Glutamatergic neuron (in vitro differentiated cells): ENCODE results near the gene TMEM213. TPM values are rescaled to one million over a fixed set of nuclear protein-coding genes. Genes with fewer than 3 reads are reported as not detected.

Experiments used
- DNase-seq: peaks from one replicate; pipeline ENCODE4 v3.0.0; 2022
- H3K27ac Mint-ChIP-seq: one replicate; pipeline ENCODE4 v1.8.0; 2020; ENCODE audit warnings: mild to moderate bottlenecking, mixed read lengths, inconsistent platforms; ENCODE audit not compliant: unreplicated experiment
- H3K27me3 Mint-ChIP-seq: one replicate; pipeline ENCODE4 v1.8.0; 2020; ENCODE audit warnings: mild to moderate bottlenecking, moderate library complexity, mixed read lengths, inconsistent platforms; ENCODE audit not compliant: unreplicated experiment
- H3K36me3 Mint-ChIP-seq: one replicate; pipeline ENCODE4 v1.8.0; 2020; ENCODE audit warnings: mild to moderate bottlenecking, mixed read lengths, inconsistent platforms; ENCODE audit not compliant: unreplicated experiment
- H3K4me1 Mint-ChIP-seq: one replicate; pipeline ENCODE4 v1.8.0; 2020; ENCODE audit warnings: mild to moderate bottlenecking, low read depth, mixed read lengths, inconsistent platforms; ENCODE audit not compliant: unreplicated experiment
- H3K4me3 Mint-ChIP-seq: one replicate; pipeline ENCODE4 v1.8.0; 2020; ENCODE audit warnings: mild to moderate bottlenecking, mixed read lengths, inconsistent platforms; ENCODE audit not compliant: unreplicated experiment
- H3K9me3 Mint-ChIP-seq: one replicate; pipeline ENCODE4 v1.8.0; 2020; ENCODE audit warnings: mild to moderate bottlenecking, moderate library complexity, mixed read lengths, inconsistent platforms; ENCODE audit not compliant: unreplicated experiment
- CTCF ChIP-seq: fragments of 200-600 bp; sonication (generic); IDR thresholded peaks from one replicate; pipeline ENCODE4 v1.5.0; 2021; ENCODE audit not compliant: partially characterized antibody, unreplicated experiment
- total RNA-seq: library from RNA; stranded (reverse); fragmentation: NEBNext Ultra II Directional; extraction: Animal tissue kit (Norgen Biotek cat#: 25700); gene quantifications from one replicate; pipeline ENCODE4 v1.2.1, GENCODE V29; 2021; ENCODE audit not compliant: unreplicated experiment

The TMEM213 gene
- total RNA-seq, 1 donor from 2014 or later, result not detected

DNA sequence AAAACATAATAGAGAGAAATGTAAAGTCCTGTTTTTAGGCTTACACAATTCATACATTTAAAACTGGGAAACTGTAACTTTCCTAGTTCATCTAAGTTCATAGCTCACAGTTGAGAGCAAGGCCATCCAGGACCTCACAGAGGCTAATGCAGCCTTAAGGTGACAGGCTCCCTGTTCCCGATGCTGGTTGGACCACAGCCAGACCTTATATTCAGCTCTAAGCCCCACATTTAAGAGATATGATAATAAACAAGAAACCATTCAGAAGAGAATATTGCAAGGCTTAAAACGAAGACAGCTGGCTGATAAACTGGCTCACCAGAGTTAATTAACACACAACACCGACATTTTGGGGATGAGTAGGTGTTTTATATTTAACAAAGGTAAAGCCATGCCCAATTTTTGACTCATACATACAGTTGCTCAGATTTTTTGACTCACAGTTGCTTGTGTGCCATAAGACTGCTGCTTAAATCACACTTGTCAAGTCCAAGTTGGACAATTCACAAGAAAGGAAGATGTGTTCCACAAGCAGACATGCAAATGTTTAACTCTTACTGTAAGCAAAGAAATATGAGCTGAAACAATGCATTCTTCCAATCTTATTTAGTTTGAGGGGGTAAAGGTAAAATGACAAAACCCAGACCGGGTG, 41.1 kb upstream of the TMEM213 start:
- no peak overlapping the region for H3K27ac Mint-ChIP-seq

DNA sequence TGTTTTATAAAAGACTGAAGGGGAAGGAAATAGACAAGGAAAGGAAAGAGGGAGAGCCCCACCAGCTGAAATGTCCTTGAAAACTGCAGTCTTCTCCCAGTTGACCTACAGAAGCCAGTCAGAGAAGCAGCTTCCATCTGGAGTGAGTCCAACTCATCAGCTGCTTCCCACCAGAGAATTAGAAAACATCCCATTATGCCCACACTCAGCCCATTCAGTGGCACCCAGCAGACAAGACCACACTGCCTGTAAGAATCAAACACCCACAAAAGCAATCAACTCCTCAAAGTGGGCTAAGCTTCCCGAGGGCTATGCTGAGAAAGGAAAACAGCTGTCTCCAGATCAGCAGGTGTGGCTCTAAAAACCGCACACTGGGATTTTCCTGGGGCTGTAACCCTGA, 29.6 kb upstream of the TMEM213 start:
- no peaks in the 10 kb centered on the region for H3K36me3 Mint-ChIP-seq
- no peaks in the 10 kb centered on the region for H3K27me3 Mint-ChIP-seq
- peak overlapping the region; percentile 70 for H3K27ac Mint-ChIP-seq
- peaks cover 2% of the 10 kb centered on the region for H3K9me3 Mint-ChIP-seq
- no peak overlapping the region for H3K4me3 Mint-ChIP-seq
- DNase-seq, result no peak
- TF ChIP-seq CTCF, result no peak
- no peaks in the 10 kb centered on the region for H3K4me1 Mint-ChIP-seq

More for the DNA sequence above, 41.1 kb upstream of the TMEM213 start:
- Mint-ChIP-seq H3K9me3 (peaks cover 2% of the 10 kb centered on the region), H3K4me1 (peaks cover 3% of the 10 kb centered on the region), H3K4me3 (no peak overlapping the region), H3K36me3 (no peaks in the 10 kb centered on the region), H3K27me3 (no peaks in the 10 kb centered on the region)
- TF ChIP-seq CTCF, result no peak
- DNase-seq, result no peak

DNA sequence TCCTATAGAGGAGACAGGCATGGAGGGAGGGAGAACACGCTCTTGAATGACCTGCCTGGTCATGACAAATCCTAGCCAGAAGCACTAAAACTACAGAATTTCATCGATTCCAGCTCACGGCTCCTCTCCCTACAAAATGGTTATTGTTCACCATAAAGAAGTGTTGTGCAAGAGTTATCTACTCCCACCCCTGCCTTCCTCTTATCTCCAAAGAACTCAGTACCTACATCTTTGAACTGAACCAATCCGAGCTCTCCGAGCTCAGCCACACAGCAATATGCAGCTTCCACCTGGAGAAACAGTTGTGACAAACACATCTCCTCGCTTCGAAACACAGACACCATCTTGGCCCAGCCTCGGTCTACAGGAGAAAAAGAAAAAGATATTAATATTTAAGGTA, 26.9 kb upstream of the TMEM213 start:
- DNase-seq, result no peak
- no peak for TF ChIP-seq CTCF
- H3K27me3 Mint-ChIP-seq, result peaks cover 3% of the 10 kb centered on the region
- H3K4me3 Mint-ChIP-seq, result no peak overlapping the region
- H3K27ac Mint-ChIP-seq, result no peak overlapping the region
- H3K9me3 Mint-ChIP-seq, result peaks cover 2% of the 10 kb centered on the region
- H3K36me3 Mint-ChIP-seq, result no peaks in the 10 kb centered on the region
- H3K4me1 Mint-ChIP-seq, result no peaks in the 10 kb centered on the region

DNA sequence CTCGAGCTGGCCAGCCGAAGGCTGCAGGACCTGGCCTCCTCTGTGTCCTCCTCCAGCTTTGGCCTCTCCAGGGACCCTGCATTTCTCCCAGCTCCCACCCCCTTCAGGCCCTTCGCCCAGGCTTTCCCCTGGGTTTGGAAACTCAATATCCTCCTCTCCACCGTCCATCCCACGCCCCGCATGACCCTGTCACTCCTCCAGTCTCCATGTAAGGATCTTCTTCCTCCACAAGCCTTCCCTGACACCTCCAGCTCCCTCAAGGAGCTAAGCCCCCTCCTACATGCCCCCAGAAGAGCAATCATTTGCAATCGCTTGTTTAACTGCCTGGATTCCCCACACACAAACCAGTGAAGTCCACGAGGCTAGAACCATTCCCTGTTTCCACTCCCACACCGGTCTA, 24.6 kb upstream of the TMEM213 start:
- TF ChIP-seq CTCF, result no peak
- Mint-ChIP-seq H3K27me3 (peaks cover 3% of the 10 kb centered on the region), H3K36me3 (no peaks in the 10 kb centered on the region), H3K9me3 (peaks cover 2% of the 10 kb centered on the region), H3K27ac (no peak overlapping the region), H3K4me1 (no peaks in the 10 kb centered on the region), H3K4me3 (no peak overlapping the region)
- no peak for DNase-seq

GRCh38 chr7:138773817-138774216, 24.0 kb upstream of the TMEM213 start:
- no peak for TF ChIP-seq CTCF
- no peaks in the 10 kb centered on the region for H3K4me1 Mint-ChIP-seq
- no peaks in the 10 kb centered on the region for H3K36me3 Mint-ChIP-seq
- H3K4me3 Mint-ChIP-seq, result no peak overlapping the region
- no peak overlapping the region for H3K27ac Mint-ChIP-seq
- DNase-seq, result no peak
- H3K9me3 Mint-ChIP-seq, result peaks cover 2% of the 10 kb centered on the region
- H3K27me3 Mint-ChIP-seq, result peaks cover 3% of the 10 kb centered on the region
